NCI-H2196 (cell line): ENCODE results near the gene LPAR2.
"Not testable (repeated sequence)": the region's sequence is repeated elsewhere in the genome, so short reads cannot be mapped to it uniquely, and the experiment has no call there.

ENCODE experiments used
- DNase-seq: peaks from one replicate; lab custom pipeline; 2025; ENCODE audit not compliant: unreplicated experiment; lab: John Stamatoyannopoulos, UW

The LPAR2 gene

GRCh38 chr19:19627621-19628500, at the start of gene LPAR2:
LPAR2 (minus strand) TSS chr19:19628220; CDS start chr19:19627275, 945 bp downstream.
- peak; percentile 76 for DNase-seq

GRCh38 chr19:19677579-19677978, 49.6 kb upstream of the LPAR2 start:
- DNase-seq: no peak

GRCh38 chr19:19674315-19674714, 46.3 kb upstream of the LPAR2 start:
- DNase-seq: no peak

GRCh38 chr19:19672816-19673215, 44.8 kb upstream of the LPAR2 start:
- DNase-seq: no peak

- DNase-seq: no peak
These were observed 42.1 kb upstream of the LPAR2 start for GRCh38 chr19:19670070-19670551.

GRCh38 chr19:19668230-19669012, 40.4 kb upstream of the LPAR2 start, which contains the start of gene ZNF101:
ZNF101 (plus strand) TSS chr19:19668839; CDS start chr19:19668964, 125 bp downstream.
- DNase-seq: peak; percentile 92

GRCh38 chr19:19665420-19665948, 37.5 kb upstream of the LPAR2 start:
- not testable (repeated sequence) for DNase-seq

- DNase-seq: peak; percentile 98
These were observed 35.5 kb upstream of the LPAR2 start, which contains the start of gene ATP13A1 for GRCh38 chr19:19663256-19664120. ATP13A1 (minus strand) TSS chr19:19663676; CDS start chr19:19663666, 10 bp downstream.

- peak; percentile 27 for DNase-seq
These were observed 34.8 kb upstream of the LPAR2 start for GRCh38 chr19:19662871-19663255.

GRCh38 chr19:19662344-19662743, 34.3 kb upstream of the LPAR2 start:
- DNase-seq: no peak

GRCh38 chr19:19661675-19662251, 33.7 kb upstream of the LPAR2 start:
- no peak for DNase-seq

- no peak for DNase-seq
These were observed 33.2 kb upstream of the LPAR2 start for GRCh38 chr19:19661141-19661674.

GRCh38 chr19:19659646-19660245, 31.7 kb upstream of the LPAR2 start:
- no peak for DNase-seq

GRCh38 chr19:19657397-19657783, 29.4 kb upstream of the LPAR2 start:
- no peak for DNase-seq

- DNase-seq: no peak
These were observed 28.7 kb upstream of the LPAR2 start for GRCh38 chr19:19656451-19657396.

- no peak for DNase-seq
These were observed 27.8 kb upstream of the LPAR2 start for GRCh38 chr19:19655641-19656343.

- DNase-seq: no peak
These were observed 27.1 kb upstream of the LPAR2 start for GRCh38 chr19:19655051-19655594.
